ENCODE measurements around the gene UTP4. TPM values are rescaled to one million over a fixed set of nuclear protein-coding genes. Genes with fewer than 3 reads are reported as not detected.
"Not testable (repeated sequence)": the region's sequence is repeated elsewhere in the genome, so short reads cannot be mapped to it uniquely, and the experiment has no call there.

The UTP4 gene
- polyA plus RNA-seq, 1 experiment = 54.2 TPM

DNA sequence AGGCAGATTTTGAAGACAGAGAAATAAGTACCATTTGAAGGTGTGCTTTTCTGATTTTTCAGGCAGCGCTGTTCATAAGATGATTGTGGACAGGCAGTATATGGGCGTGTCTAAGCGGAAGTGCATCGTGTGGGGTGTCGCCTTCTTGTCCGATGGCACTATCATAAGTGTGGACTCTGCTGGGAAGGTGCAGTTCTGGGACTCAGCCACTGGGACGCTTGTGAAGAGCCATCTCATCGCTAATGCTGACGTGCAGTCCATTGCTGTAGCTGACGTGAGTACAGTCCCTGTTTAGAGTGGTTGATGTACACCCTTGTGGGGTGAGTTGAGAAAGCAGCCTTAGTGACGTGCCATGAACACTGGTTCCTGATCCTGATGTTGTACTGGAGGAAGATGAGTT, 10.7 kb downstream of the UTP4 start:
- no peaks in the 10 kb centered on the region for H3K9me3 ChIP-seq (ENCODE audit: control insufficient read depth, insufficient read depth, low read length)
- TF ChIP-seq, protein P1, sequence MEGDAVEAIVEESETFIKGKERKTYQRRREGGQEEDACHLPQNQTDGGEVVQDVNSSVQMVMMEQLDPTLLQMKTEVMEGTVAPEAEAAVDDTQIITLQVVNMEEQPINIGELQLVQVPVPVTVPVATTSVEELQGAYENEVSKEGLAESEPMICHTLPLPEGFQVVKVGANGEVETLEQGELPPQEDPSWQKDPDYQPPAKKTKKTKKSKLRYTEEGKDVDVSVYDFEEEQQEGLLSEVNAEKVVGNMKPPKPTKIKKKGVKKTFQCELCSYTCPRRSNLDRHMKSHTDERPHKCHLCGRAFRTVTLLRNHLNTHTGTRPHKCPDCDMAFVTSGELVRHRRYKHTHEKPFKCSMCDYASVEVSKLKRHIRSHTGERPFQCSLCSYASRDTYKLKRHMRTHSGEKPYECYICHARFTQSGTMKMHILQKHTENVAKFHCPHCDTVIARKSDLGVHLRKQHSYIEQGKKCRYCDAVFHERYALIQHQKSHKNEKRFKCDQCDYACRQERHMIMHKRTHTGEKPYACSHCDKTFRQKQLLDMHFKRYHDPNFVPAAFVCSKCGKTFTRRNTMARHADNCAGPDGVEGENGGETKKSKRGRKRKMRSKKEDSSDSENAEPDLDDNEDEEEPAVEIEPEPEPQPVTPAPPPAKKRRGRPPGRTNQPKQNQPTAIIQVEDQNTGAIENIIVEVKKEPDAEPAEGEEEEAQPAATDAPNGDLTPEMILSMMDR (IDR thresholded peaks at IDR 0.05; ENCODE audit: low read depth, low read length) = 0 out of 2 replicates have a peak, but pooled peaks have one; percentile 10
- no peak overlapping the region for H3K4me3 ChIP-seq (ENCODE audit: low read depth, low read length)
- H3K27ac ChIP-seq (ENCODE audit: low read depth, low read length) = no peak overlapping the region
- DNase-seq (ENCODE audit: low read depth, low spot score) = no peak
- H3K27me3 ChIP-seq (ENCODE audit: control insufficient read depth, insufficient read depth, low read length) = no peaks in the 10 kb centered on the region
- ChIA-PET CTCF (no interaction called here), POLR2A (no interaction called here)

GRCh38 chr16:69145658-69146057, 13.2 kb downstream of the UTP4 start:
- ChIA-PET CTCF (interaction anchor here (0.6 kb wide), 1 partner anchor 50 kb away, joined by 3 read pairs; no protein-coding TSS in a partner anchor), POLR2A (no interaction called here)
- TF ChIP-seq, protein P1 (IDR thresholded peaks at IDR 0.05; ENCODE audit: low read depth, low read length) = no peak
- Histone ChIP-seq H3K27me3 (ENCODE audit: control insufficient read depth, insufficient read depth, low read length) (no peaks in the 10 kb centered on the region), H3K9me3 (ENCODE audit: control insufficient read depth, insufficient read depth, low read length) (no peaks in the 10 kb centered on the region), H3K4me3 (ENCODE audit: low read depth, low read length) (no peak overlapping the region), H3K27ac (ENCODE audit: low read depth, low read length) (no peak overlapping the region)
- no peak for DNase-seq (ENCODE audit: low read depth, low spot score)

GRCh38 chr16:69149621-69150020, 17.2 kb downstream of the UTP4 start:
- not testable (repeated sequence) for DNase-seq (ENCODE audit: low read depth, low spot score); H3K27me3 ChIP-seq (ENCODE audit: control insufficient read depth, insufficient read depth, low read length); H3K4me3 ChIP-seq (ENCODE audit: low read depth, low read length); H3K9me3 ChIP-seq (ENCODE audit: control insufficient read depth, insufficient read depth, low read length); H3K27ac ChIP-seq (ENCODE audit: low read depth, low read length)
- ChIA-PET POLR2A (interaction anchor here (0.6 to 1.0 kb wide), 3 partner anchors 62 to 181 kb away, joined by 3 to 4 read pairs (median 4); partner anchors contain the start of gene PDF), CTCF (interaction anchor here (0.9 to 3.1 kb wide), 10 partner anchors 10 to 177 kb away, joined by 3 to 35 read pairs (median 10); no protein-coding TSS in a partner anchor)

- Histone ChIP-seq H3K27ac (ENCODE audit: low read depth, low read length) (no peak overlapping the region), H3K9me3 (ENCODE audit: control insufficient read depth, insufficient read depth, low read length) (no peaks in the 10 kb centered on the region), H3K4me3 (ENCODE audit: low read depth, low read length) (no peak overlapping the region), H3K27me3 (ENCODE audit: control insufficient read depth, insufficient read depth, low read length) (no peaks in the 10 kb centered on the region)
- CTCF ChIA-PET = interaction anchor here (0.6 to 3.1 kb wide), 28 partner anchors 9 to 445 kb away, joined by 3 to 35 read pairs (median 4); no protein-coding TSS in a partner anchor
- POLR2A ChIA-PET = interaction anchor here (0.6 to 1.0 kb wide), 2 partner anchors 122 to 180 kb away, joined by 3 to 4 read pairs; partner anchors contain the start of gene PDF
- DNase-seq (ENCODE audit: low read depth, low spot score) = peak; percentile 65
- TF ChIP-seq, protein P1 (IDR thresholded peaks at IDR 0.05; ENCODE audit: low read depth, low read length) = peak; percentile 82
These were observed 17.9 kb downstream of the UTP4 start for GRCh38 chr16:69150146-69150865.

DNA sequence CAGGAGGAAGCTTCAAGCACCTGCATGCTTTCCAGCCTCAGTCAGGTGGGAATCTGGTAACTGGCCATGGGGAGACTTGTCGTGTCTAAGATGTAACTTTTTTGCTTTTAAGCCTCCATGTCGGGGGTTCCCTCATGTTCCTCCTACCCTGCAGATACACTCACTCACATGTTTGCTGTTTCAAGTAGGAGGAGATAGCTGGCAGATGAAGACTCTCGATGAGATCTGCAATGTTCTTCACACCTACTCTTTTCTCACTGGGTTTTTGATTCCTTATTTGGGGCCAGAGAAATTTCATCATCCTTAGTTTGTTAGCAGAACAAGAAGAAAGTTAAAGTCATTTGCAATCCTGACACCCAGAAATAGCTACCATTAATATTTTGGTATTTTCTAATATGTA, 24.7 kb downstream of the UTP4 start:
- Histone ChIP-seq H3K4me3 (ENCODE audit: low read depth, low read length) (no peak overlapping the region), H3K9me3 (ENCODE audit: control insufficient read depth, insufficient read depth, low read length) (no peaks in the 10 kb centered on the region)
- no peak for DNase-seq (ENCODE audit: low read depth, low spot score)

More for the DNA sequence above, 24.7 kb downstream of the UTP4 start:
- Histone ChIP-seq H3K27me3 (ENCODE audit: control insufficient read depth, insufficient read depth, low read length) (no peaks in the 10 kb centered on the region), H3K27ac (ENCODE audit: low read depth, low read length) (no peak overlapping the region)
- TF ChIP-seq, protein P1 (IDR thresholded peaks at IDR 0.05; ENCODE audit: low read depth, low read length) = no peak
- POLR2A ChIA-PET = interaction anchor here (1.2 kb wide), 1 partner anchor 16 kb away, joined by 8 read pairs; no protein-coding TSS in a partner anchor
- CTCF ChIA-PET = interaction anchor here (0.6 to 2.6 kb wide), 3 partner anchors 9 to 153 kb away, joined by 3 to 9 read pairs (median 5); no protein-coding TSS in a partner anchor

Data from AG04450 (cell line).